ENCODE results near the gene TRIM17. TPM values are rescaled to one million over a fixed set of nuclear protein-coding genes. Genes with fewer than 3 reads are reported as not detected.

TRIM17 gene
- total and polyA plus RNA-seq, 9 of the 15 experiments (the other 6 are each of a cell fraction or from before 2014, with no cell fraction given) = not detected

GRCh38 chr1:228393268-228393701 lies 23.4 kb downstream of the TRIM17 start (continued):
- TF ChIP-seq CHAMP1 (IDR thresholded peaks at IDR 0.05) = no peak
- TF ChIP-seq YY1 (IDR thresholded peaks at IDR 0.05; ENCODE audit: borderline replicate concordance in 1 of 3, control insufficient read depth in 1 of 3, extremely low read depth in 1 of 3, insufficient read depth in 3 of 3, insufficient read length in 1 of 3, insufficient replicate concordance in 2 of 3, low read depth in 1 of 3, low read length in 2 of 3) = no peak
- TF ChIP-seq ZNF436 (CRISPR knock-in tag; IDR thresholded peaks at IDR 0.05) = no peak

GRCh38 chr1:228392111-228392936 lies 24.3 kb downstream of the TRIM17 start:
- ATAC-seq = peak; percentile 68
- no peak overlapping the region for H2AFZ ChIP-seq (ENCODE audit: low read depth, low read length)
- peak overlapping the region; percentile 18 to 82; a peak in 2 of 4 replicates for H3K9ac ChIP-seq (ENCODE audit: insufficient read depth in 1 of 2, low read depth in 2 of 2, low read length in 2 of 2)
- H3K27ac ChIP-seq (ENCODE audit: extremely low read depth, low read depth, low read length) = peak overlapping the region; percentile 58; the same call in 2 of the 3 replicates
- 0 out of 3 replicates have a peak, but pooled peaks cover 4% of the 10 kb centered on the region for H3K79me2 ChIP-seq (ENCODE audit: control insufficient read depth, insufficient read depth, low read length)
- no peaks in the 10 kb centered on the region for H3K27me3 ChIP-seq (ENCODE audit: control insufficient read depth in 2 of 2, insufficient read depth in 2 of 2, low read length in 2 of 2)
- peaks cover 11 to 38% of the 10 kb centered on the region in 2 experiments; a peak in 4 of 5 replicates for H3K4me1 ChIP-seq (replicated peaks in 1 of 2; ENCODE audit: control insufficient read depth in 2 of 2, insufficient read depth in 2 of 2, low read length in 2 of 2)
- in situ Hi-C loops (cut with MboI) = no loop called here
- POLR2A ChIA-PET = interaction anchor here (1.2 to 9.0 kb wide), 3 partner anchors 12 to 65 kb away, joined by 3 to 78 read pairs (median 16); partner anchors contain the start of gene TRIM11
- no peak overlapping the region for H3K4me3 ChIP-seq
- no peaks in the 10 kb centered on the region for H3K9me1 ChIP-seq (ENCODE audit: control insufficient read depth, insufficient read depth, low read length)
- peak overlapping the region; percentile 46 for H3K4me2 ChIP-seq (ENCODE audit: insufficient read depth, low read length)
- BruUV-seq (replicated peaks) = no TSS peak
- CTCF ChIA-PET (ENCODE audit: low intra/inter-chr PET ratio) = interaction anchor here (1.2 kb wide), 1 partner anchor 14 kb away, joined by 4 read pairs; the partner anchor contains the start of gene TRIM11
- 54% methylated on average over 12 of the region's 12 CpGs for WGBS (ENCODE audit: insufficient coverage, low coverage, missing lambda C conversion rate)
- H3K36me3 ChIP-seq (ENCODE audit: control insufficient read depth, insufficient read depth, low read length) = peaks cover 54% of the 10 kb centered on the region; the same call in 2 of the 3 replicates
- FAIRE-seq = peak; percentile 90
- intact Hi-C loops (cut with micrococcal nuclease) = loop anchor here (5.0 kb wide), 1 partner anchor 50 kb away; no protein-coding TSS in a partner anchor
- H3K9me3 ChIP-seq (replicated peaks; ENCODE audit: control insufficient read depth, insufficient read depth, low read depth, low read length) = no peaks in the 10 kb centered on the region
- H4K20me1 ChIP-seq (replicated peaks; ENCODE audit: control insufficient read depth, insufficient read depth, low read length) = peaks cover 6% of the 10 kb centered on the region
- peak; percentile 55 to 74 (median 58) for DNase-seq (ENCODE audit: extremely low read depth in 1 of 4, low spot score in 3 of 4)
- peak; percentile 85; the same call in 1 of the 2 replicates for TF ChIP-seq ZKSCAN1 (IDR thresholded peaks at IDR 0.05; ENCODE audit: low read depth, low read length)
- TF ChIP-seq TFE3 (CRISPR knock-in tag; IDR thresholded peaks at IDR 0.05) = no peak
- no peak for TF ChIP-seq RNF219 (CRISPR knock-in tag; IDR thresholded peaks at IDR 0.05)
- no peak for TF ChIP-seq PHF20 (IDR thresholded peaks at IDR 0.05; ENCODE audit: partially characterized antibody)
- TF ChIP-seq SREBF2 (CRISPR knock-in tag; IDR thresholded peaks at IDR 0.05) = no peak
- no peak for TF ChIP-seq NFIX (CRISPR knock-in tag; IDR thresholded peaks at IDR 0.05; ENCODE audit: low read depth)
- TF ChIP-seq ZBTB8A (IDR thresholded peaks at IDR 0.05; ENCODE audit: partially characterized antibody) = no peak

Data from K562 (cell line).